Kidney tubule cell (primary cell): ENCODE results near the gene APOLD1.

Experiments
- DNase-seq: peaks from one replicate; pipeline ENCODE4 v3.0.0-alpha.2; 2018; ENCODE audit warnings: low spot score

Gene APOLD1

DNA sequence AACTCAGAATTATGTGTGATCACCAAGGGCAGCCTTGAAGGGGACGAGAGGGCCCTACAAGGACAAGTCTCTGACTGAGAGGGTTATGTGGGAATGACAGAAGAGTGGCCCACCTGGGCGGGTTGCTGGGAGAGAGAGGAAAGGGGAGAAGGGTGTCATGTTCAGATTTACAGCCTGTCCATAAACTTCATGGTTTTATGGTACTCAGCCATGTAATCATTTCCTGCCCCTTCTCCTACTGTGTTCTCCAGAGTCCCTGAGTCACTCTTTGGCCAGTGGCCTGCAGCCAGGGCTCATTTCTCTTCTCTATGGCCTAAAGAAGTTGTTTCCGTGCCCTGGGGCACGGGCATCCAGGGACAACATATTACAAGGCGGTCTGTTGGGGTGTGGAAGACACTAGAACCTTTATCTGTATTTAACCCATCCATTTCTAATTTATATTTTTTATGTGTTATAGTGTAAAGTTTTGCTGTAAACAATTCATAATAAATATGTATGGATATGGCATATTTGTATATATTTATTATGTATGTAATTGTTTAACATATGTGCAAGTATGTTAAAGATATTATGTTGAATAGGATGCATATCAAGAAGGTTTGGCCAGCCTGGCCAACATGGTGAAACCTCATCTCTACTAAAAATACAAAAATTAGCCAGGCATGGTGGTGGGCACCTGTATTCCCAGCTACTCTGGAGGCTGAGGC is 54.6 kb downstream of the APOLD1 start:
- DNase-seq, result peak; percentile 85

- no peak for DNase-seq
Observed at GRCh38 chr12:12840580-12840899, 55.1 kb downstream of the APOLD1 start.
